Neural progenitor cell (in vitro differentiated cells): Measurements from ENCODE around the gene TMCC3. TPM values are rescaled to one million over a fixed set of nuclear protein-coding genes. Genes with fewer than 3 reads are reported as not detected.

ENCODE experiments used
- DNase-seq: peaks from one replicate; pipeline ENCODE4 v3.0.0-alpha.2; 2016; ENCODE audit warnings: low spot score
- H2AFZ ChIP-seq: fragments of 200-600 bp; sonication (generic); replicated peaks from 2 replicates; pipeline ENCODE4 v1.6.1; 2016; ENCODE audit warnings: antibody characterized with exemption
- H3F3A ChIP-seq: fragments of 200-600 bp; sonication (generic); 2 replicates; pipeline ENCODE4 v1.6.1; 2016; ENCODE audit warnings: antibody characterized with exemption, low read depth
- H3K27ac ChIP-seq: fragments of 200-600 bp; sonication (generic); 2 replicates; pipeline ENCODE4 v1.5.1; 2016; ENCODE audit warnings: mild to moderate bottlenecking
- H3K27me3 ChIP-seq: fragments of 200-600 bp; sonication (generic); 2 replicates; pipeline ENCODE4 v1.6.1; 2016; ENCODE audit warnings: mild to moderate bottlenecking, moderate library complexity
- H3K36me3 ChIP-seq: fragments of 200-600 bp; sonication (generic); 2 replicates; pipeline ENCODE4 v1.5.1; 2016
- H3K4me1 ChIP-seq: fragments of 200-600 bp; sonication (generic); 2 replicates; pipeline ENCODE4 v1.6.1; 2016; ENCODE audit warnings: mixed run types
- H3K4me2 ChIP-seq: fragments of 200-600 bp; sonication (generic); 2 replicates; pipeline ENCODE4 v1.6.1; 2016
- H3K4me3 ChIP-seq: fragments of 200-600 bp; sonication (generic); 2 replicates; pipeline ENCODE4 v1.5.1; 2016
- H3K79me2 ChIP-seq: fragments of 200-600 bp; sonication (generic); 2 replicates; pipeline ENCODE4 v1.6.1; 2016; ENCODE audit warnings: low read depth
- H3K9ac ChIP-seq: fragments of 200-600 bp; sonication (generic); 2 replicates; pipeline ENCODE4 v1.6.1; 2016
- H3K9me3 ChIP-seq: fragments of 200-600 bp; sonication (generic); 2 replicates; pipeline ENCODE4 v1.5.1; 2016; ENCODE audit warnings: low read depth
- H4K20me1 ChIP-seq: fragments of 200-600 bp; sonication (generic); 2 replicates; pipeline ENCODE4 v1.6.1; 2016; ENCODE audit warnings: low read depth
- H3K27ac Mint-ChIP-seq: 3 replicates; pipeline ENCODE4 v1.8.0; 2021; ENCODE audit warnings: mixed read lengths
- H3K27me3 Mint-ChIP-seq: 2 replicates; pipeline ENCODE4 v1.8.0; 2022; ENCODE audit warnings: low read depth, mild to moderate bottlenecking, inconsistent platforms, moderate library complexity, mixed read lengths; ENCODE audit not compliant: insufficient read depth
- H3K36me3 Mint-ChIP-seq: 3 replicates; pipeline ENCODE4 v1.8.0; 2021; ENCODE audit warnings: mixed read lengths
- H3K4me1 Mint-ChIP-seq: 3 replicates; pipeline ENCODE4 v1.8.0; 2021; ENCODE audit warnings: mixed read lengths
- H3K4me3 Mint-ChIP-seq: 3 replicates; pipeline ENCODE4 v1.8.0; 2021; ENCODE audit warnings: mild to moderate bottlenecking, moderate library complexity, mixed read lengths
- H3K9me3 Mint-ChIP-seq: 3 replicates; pipeline ENCODE4 v1.8.0; 2020; ENCODE audit warnings: mixed read lengths
- CTCF ChIP-seq: fragments of 200-600 bp; sonication (generic); IDR thresholded peaks from 2 replicates; pipeline ENCODE4 v1.5.1; 2017; ENCODE audit warnings: antibody characterized with exemption, mild to moderate bottlenecking
- EZH2 ChIP-seq: fragments of 200-600 bp; sonication (generic); IDR thresholded peaks from 2 replicates; pipeline ENCODE4 v1.6.1; 2017; ENCODE audit warnings: antibody characterized with exemption, mild to moderate bottlenecking, moderate library complexity
- EZH2phosphoT487 ChIP-seq: fragments of 200-600 bp; sonication (generic); IDR thresholded peaks from 2 replicates; pipeline ENCODE4 v1.6.1; 2017; ENCODE audit warnings: antibody characterized with exemption
- total RNA-seq: library from RNA; depleted of rRNA; stranded (reverse); fragments of >200 nt; gene quantifications from 2 replicates; pipeline ENCODE4 v1.2.3, GENCODE V29; 2015; ENCODE audit warnings: low replicate concordance

The TMCC3 gene
- total RNA-seq, result 7.2 and 9.5 TPM in 2 replicates

GRCh38 chr12:94650143-94651056 is at the start of gene TMCC3:
TMCC3 (minus strand) TSS chr12:94650557; CDS start chr12:94650430, 127 bp downstream.
- peak within 1 kb of the TSS; percentile 15 for H3K27ac Mint-ChIP-seq

GRCh38 chr12:94699801-94700200 is 49.4 kb upstream of the TMCC3 start:
- Histone ChIP-seq H3K4me2 (no peak overlapping the region), H3K79me2 (no peaks in the 10 kb centered on the region), H3K4me3 (no peak overlapping the region), H3K27ac (no peak overlapping the region), H3K4me1 (no peaks in the 10 kb centered on the region), H4K20me1 (no peaks in the 10 kb centered on the region), H3K9me3 (no peaks in the 10 kb centered on the region), H3K27me3 (no peaks in the 10 kb centered on the region), H3F3A (no peaks in the 10 kb centered on the region), H2AFZ (no peak overlapping the region), H3K9ac (no peak overlapping the region), H3K36me3 (no peaks in the 10 kb centered on the region)
- Mint-ChIP-seq H3K4me1 (no peaks in the 10 kb centered on the region), H3K27me3 (no peaks in the 10 kb centered on the region), H3K27ac (no peak overlapping the region), H3K36me3 (no peaks in the 10 kb centered on the region), H3K4me3 (no peak overlapping the region), H3K9me3 (peaks cover 14% of the 10 kb centered on the region)
- TF ChIP-seq CTCF, result no peak
- TF ChIP-seq EZH2phosphoT487, result no peak
- no peak for TF ChIP-seq EZH2
- no peak for DNase-seq

More at GRCh38 chr12:94650143-94651056, at the start of gene TMCC3:
- Histone ChIP-seq H3K27me3 (peaks cover 45% of the 10 kb centered on the region), H3K4me3 (peak within 1 kb of the TSS; percentile 69), H3K9ac (no peak within 1 kb of the TSS), H3K79me2 (peaks cover 4% of the 10 kb centered on the region), H3K9me3 (no peaks in the 10 kb centered on the region), H3K27ac (no peak within 1 kb of the TSS), H4K20me1 (peaks cover 3% of the 10 kb centered on the region), H3K36me3 (no peaks in the 10 kb centered on the region), H3K4me1 (no peaks in the 10 kb centered on the region), H3F3A (peaks cover 19% of the 10 kb centered on the region), H2AFZ (peak within 1 kb of the TSS; percentile 89), H3K4me2 (peak within 1 kb of the TSS; percentile 74)
- Mint-ChIP-seq H3K4me3 (peak within 1 kb of the TSS; percentile 91), H3K27me3 (peaks cover 18% of the 10 kb centered on the region), H3K36me3 (no peaks in the 10 kb centered on the region), H3K4me1 (peaks cover 12% of the 10 kb centered on the region), H3K9me3 (no peaks in the 10 kb centered on the region)
- DNase-seq, result peak; percentile 80
- TF ChIP-seq EZH2phosphoT487 (no peak), CTCF (no peak), EZH2 (no peak)

GRCh38 chr12:94698578-94698977 is 48.2 kb upstream of the TMCC3 start:
- Mint-ChIP-seq H3K36me3 (no peaks in the 10 kb centered on the region), H3K9me3 (peaks cover 14% of the 10 kb centered on the region), H3K4me3 (no peak overlapping the region), H3K27me3 (no peaks in the 10 kb centered on the region), H3K27ac (no peak overlapping the region), H3K4me1 (no peaks in the 10 kb centered on the region)
- no peaks in the 10 kb centered on the region for H3K4me1 ChIP-seq
- H2AFZ ChIP-seq, result no peak overlapping the region
- H3K79me2 ChIP-seq, result no peaks in the 10 kb centered on the region
- no peaks in the 10 kb centered on the region for H4K20me1 ChIP-seq
- no peaks in the 10 kb centered on the region for H3F3A ChIP-seq
- H3K36me3 ChIP-seq, result no peaks in the 10 kb centered on the region
- H3K27ac ChIP-seq, result no peak overlapping the region
- TF ChIP-seq EZH2, result no peak
- no peak for TF ChIP-seq CTCF
- no peak for DNase-seq
- no peak overlapping the region for H3K4me2 ChIP-seq
- H3K27me3 ChIP-seq, result no peaks in the 10 kb centered on the region
- no peak overlapping the region for H3K9ac ChIP-seq
- no peak overlapping the region for H3K4me3 ChIP-seq
- H3K9me3 ChIP-seq, result no peaks in the 10 kb centered on the region
